K562 (cell line): ENCODE measurements around the gene ZBTB49. TPM values are rescaled to one million over a fixed set of nuclear protein-coding genes. Genes with fewer than 3 reads are reported as not detected.

Experiments
- ATAC-seq: fragments of 200-7000 bp; cut with Tn5 transposase; 3 replicates; pipeline ENCODE4 v1.9.1; 2020; ENCODE audit warnings: moderate library complexity
- BruUV-seq: library from RNA; stranded (reverse); fragments of 400-500 nt; replicated peaks from 2 replicates; lab custom pipeline; 2021; lab: Mats Ljungman, UMichigan
- CTCF ChIA-PET: fragments of 300-600 bp; formaldehyde crosslinking; extraction: SDS; loops from one replicate; lab custom pipeline; 2021; ENCODE audit warnings: low intra/inter-chr PET ratio; lab: Yijun Ruan, JAX
- POLR2A ChIA-PET: fragments of 300-600, 350-650 bp; sonication (Branson Sonifier 250); formaldehyde crosslinking; extraction: SDS; loops from one replicate; lab custom pipeline; 2021; ENCODE audit warnings: antibody characterized with exemption, inconsistent platforms; lab: Yijun Ruan, JAX
- DNase-seq, 4 experiments: peaks; one replicate each; pipeline versions ENCODE4 v3.0.0 to v3.0.0-alpha.2; 2011 to 2018; ENCODE audit warnings: low spot score in 3 of 4, mixed read lengths in 3 of 4; ENCODE audit errors: extremely low read depth in 1 of 4
- FAIRE-seq: peaks from 2 replicates; lab custom pipeline; 2011; peaks lifted over from hg19 to GRCh38; lab: Jason Lieb, UNC
- H2AFZ ChIP-seq: 2 replicates; pipeline ENCODE4 v1.6.0; 2011; ENCODE audit warnings: low read depth, low read length, control low read depth, inconsistent platforms
- H3K27ac ChIP-seq: fragments of 200-600 bp; 3 replicates; pipeline ENCODE4 v1.8.0; 2011; ENCODE audit warnings: low read depth, mild to moderate bottlenecking, control low read depth, inconsistent platforms, low read length, moderate library complexity, mixed read lengths; ENCODE audit errors: extremely low read depth
- H3K27me3 ChIP-seq, 2 experiments: fragments of 300-600 bp in 1 of 2; 2 replicates in 1 of 2; 3 replicates in 1 of 2; pipeline versions ENCODE4 v1.6.0 to v1.8.0; 2011; ENCODE audit warnings: inconsistent platforms in 2 of 2, low read length in 2 of 2, mild to moderate bottlenecking in 1 of 2, mixed read lengths in 1 of 2, moderate library complexity in 1 of 2; ENCODE audit not compliant: control insufficient read depth in 2 of 2, insufficient read depth in 2 of 2
- H3K36me3 ChIP-seq: fragments of 300-600 bp; 3 replicates; pipeline ENCODE4 v1.8.0; 2011; ENCODE audit warnings: mild to moderate bottlenecking, low read length, inconsistent platforms; ENCODE audit not compliant: control insufficient read depth, insufficient read depth
- H3K4me1 ChIP-seq, 2 experiments: fragments of 200-600 bp in 1 of 2; replicated peaks in 1 of 2; 2 replicates in 1 of 2; 3 replicates in 1 of 2; pipeline versions ENCODE4 v1.5.1 to v1.8.0; 2011; ENCODE audit warnings: inconsistent platforms in 2 of 2, low read length in 2 of 2, mild to moderate bottlenecking in 1 of 2, mixed read lengths in 1 of 2, moderate library complexity in 1 of 2; ENCODE audit not compliant: control insufficient read depth in 2 of 2, insufficient read depth in 2 of 2
- H3K4me2 ChIP-seq: 2 replicates; pipeline ENCODE4 v1.6.1; 2011; ENCODE audit warnings: low read length, control low read depth, inconsistent platforms, mixed read lengths; ENCODE audit not compliant: insufficient read depth
- H3K4me3 ChIP-seq: fragments of 200-600 bp; sonication (generic), shearing (Covaris generic); 2 replicates; pipeline ENCODE4 v1.5.1; 2016; ENCODE audit warnings: control low read depth, inconsistent platforms
- H3K79me2 ChIP-seq: fragments of 200-600 bp; 3 replicates; pipeline ENCODE4 v1.8.0; 2011; ENCODE audit warnings: low read length, inconsistent platforms; ENCODE audit not compliant: control insufficient read depth, insufficient read depth
- H3K9ac ChIP-seq, 2 experiments: 2 replicates each; pipeline versions ENCODE4 v1.6.0 to v1.6.1; 2011; ENCODE audit warnings: low read depth in 2 of 2, low read length in 2 of 2, control low read depth in 1 of 2, inconsistent platforms in 1 of 2, mild to moderate bottlenecking in 1 of 2, mixed read lengths in 1 of 2; ENCODE audit not compliant: insufficient read depth in 1 of 2
- H3K9me1 ChIP-seq: one replicate; pipeline ENCODE4 v1.6.0; 2011; ENCODE audit warnings: inconsistent platforms, mild to moderate bottlenecking, low read length, moderate library complexity; ENCODE audit not compliant: control insufficient read depth, insufficient read depth
- H3K9me3 ChIP-seq: replicated peaks from 2 replicates; pipeline ENCODE4 v1.5.1; 2011; ENCODE audit warnings: low read depth, low read length, inconsistent platforms; ENCODE audit not compliant: control insufficient read depth, insufficient read depth
- H4K20me1 ChIP-seq: replicated peaks from 2 replicates; pipeline ENCODE4 v1.6.1; 2011; ENCODE audit warnings: low read length, inconsistent platforms, mixed read lengths; ENCODE audit not compliant: control insufficient read depth, insufficient read depth
- BMI1 ChIP-seq: fragments of 150-350 bp; IDR thresholded peaks from 2 replicates; pipeline ENCODE4 v1.6.1; 2014; ENCODE audit warnings: low read length
- KDM4B ChIP-seq, 2 experiments: fragments of 450-650 bp in 1 of 2; sonication (generic) in 1 of 2; IDR thresholded peaks; 2 replicates each; pipeline ENCODE4 v1.6.1; 2016 to 2017; ENCODE audit warnings: borderline replicate concordance in 2 of 2, antibody characterized with exemption in 1 of 2, low read depth in 1 of 2, mild to moderate bottlenecking in 1 of 2
- LARP7 ChIP-seq: fragments of 450-650 bp; IDR thresholded peaks from 2 replicates; pipeline ENCODE4 v1.6.1; 2016
- MCM7 ChIP-seq, 2 experiments: fragments of 450-650 bp; IDR thresholded peaks; 2 replicates each; pipeline ENCODE4 v1.6.1; 2016 to 2018
- SREBF2 ChIP-seq: sonication (generic); formaldehyde crosslinking; IDR thresholded peaks from 2 replicates; pipeline ENCODE4 v1.4.0; 2020; ENCODE audit warnings: mild to moderate bottlenecking, missing genetic modification reagents
- TBP ChIP-seq: optimal IDR thresholded peaks from 2 replicates; pipeline ENCODE3; 2011; ENCODE audit warnings: low read depth, low read length, improper control_type of control experiment
- TCF3 ChIP-seq: sonication (generic); formaldehyde crosslinking; IDR thresholded peaks from 2 replicates; pipeline ENCODE4 v1.4.0; 2020; ENCODE audit warnings: mild to moderate bottlenecking, missing genetic modification reagents
- YBX1 ChIP-seq: fragments of 450-650 bp; IDR thresholded peaks from 2 replicates; pipeline ENCODE4 v1.7.1; 2016; ENCODE audit warnings: mild to moderate bottlenecking
- ZBTB2 ChIP-seq: fragments of 450-650 bp; IDR thresholded peaks from 2 replicates; pipeline ENCODE4 v1.6.1; 2016; ENCODE audit warnings: antibody characterized with exemption
- ZNF586 ChIP-seq: fragments of 450-650 bp; formaldehyde crosslinking; conservative IDR thresholded peaks from 2 replicates; pipeline ENCODE4 v1.4.0; 2020; ENCODE audit warnings: mild to moderate bottlenecking, moderate library complexity
- ZNF79 ChIP-seq: fragments of 250-450 bp; sonication (Bioruptor Pico); IDR thresholded peaks from 2 replicates; pipeline ENCODE4 v1.4.0; 2020; ENCODE audit warnings: low read depth, mild to moderate bottlenecking, moderate library complexity
- WGBS: fragments of 100-300 bp; shearing (Covaris generic); methylation state at CpG from one replicate; pipeline ENCODE4 v1.1.6; 2016; ENCODE audit warnings: low coverage, mixed read lengths; ENCODE audit not compliant: insufficient coverage; ENCODE audit errors: missing lambda C conversion rate; 5-methylcytosine and 5-hydroxymethylcytosine counted together
- in situ Hi-C: fragments of 300-500 bp; cut with MboI; formaldehyde crosslinking; loops from 4 replicates; pipeline ENCODE4 v1.15.0; 2018; ENCODE audit warnings: inconsistent platforms, mixed read lengths
- intact Hi-C: fragments of 100-400 bp; cut with micrococcal nuclease; formaldehyde crosslinking; loops from 2 replicates; pipeline ENCODE4 v1.14.2; 2022
- polyA plus RNA-seq, 8 experiments: library from polyadenylated mRNA; depleted of rRNA in 4 of 8; stranded (reverse) in 5 of 8; unstranded in 3 of 8; fragments of >200 nt; fragmentation: Nextera tagmentation in 2 of 8; fragmentation: Illumina TruSeq in 1 of 8; extraction: Ambion mirVana in 2 of 8; extraction: Trizol in 1 of 8; gene quantifications; 2 replicates each; pipeline versions ENCODE4 v1.2.1 to v1.2.3, GENCODE V29; 2011 to 2014; ENCODE audit warnings: inconsistent platforms in 1 of 8, missing spikeins in 1 of 8
- total RNA-seq, 7 experiments: library from RNA; depleted of rRNA in 6 of 7; stranded (reverse); fragments of >200 nt in 6 of 7; fragmentation: Illumina TruSeq in 2 of 7; extraction: Trizol in 2 of 7; gene quantifications; 2 replicates each; pipeline versions ENCODE4 v1.2.1 to v1.2.3, GENCODE V29; 2011 to 2021; ENCODE audit warnings: low replicate concordance in 1 of 7

Gene ZBTB49
- total and polyA plus RNA-seq, 9 of the 15 experiments (the other 6 are each of a cell fraction or from before 2014, with no cell fraction given), result 0.49 to 8.0 (median 4.2) TPM

GRCh38 chr4:4364061-4364460, 74.0 kb downstream of the ZBTB49 start:
- in situ Hi-C loops, result no loop called here
- intact Hi-C loops, result no loop called here
- H3K4me3 ChIP-seq, result no peak overlapping the region
- ChIA-PET CTCF (no interaction called here), POLR2A (no interaction called here)
- no peak for DNase-seq
- H3K27ac ChIP-seq, result no peak overlapping the region
- no peak overlapping the region for H3K9ac ChIP-seq
- BruUV-seq, result no TSS peak
- no peaks in the 10 kb centered on the region for H3K36me3 ChIP-seq
- no peaks in the 10 kb centered on the region for H3K9me1 ChIP-seq
- H2AFZ ChIP-seq, result no peak overlapping the region
- peaks cover 30 to 51% of the 10 kb centered on the region in 2 experiments for H3K27me3 ChIP-seq
- no peak overlapping the region for H3K4me2 ChIP-seq
- ATAC-seq, result no peak
- no peaks in the 10 kb centered on the region for H3K79me2 ChIP-seq
- H4K20me1 ChIP-seq, result no peaks in the 10 kb centered on the region; the same call in 1 of the 2 replicates
- TF ChIP-seq ZBTB2, result no peak
- TF ChIP-seq TBP, result no peak
- no peak for TF ChIP-seq TCF3 (CRISPR knock-in tag)
- no peak for TF ChIP-seq YBX1
- no peak for TF ChIP-seq ZNF79 (CRISPR knock-in tag)
- TF ChIP-seq SREBF2 (CRISPR knock-in tag), result no peak
- TF ChIP-seq BMI1, result no peak
- TF ChIP-seq KDM4B (IDR thresholded peaks at IDR 0.05; ENCODE audit: borderline replicate concordance in 2 of 2, low read depth in 1 of 2), result no peak
- no peak for TF ChIP-seq ZNF586 (CRISPR knock-in tag)
- TF ChIP-seq LARP7, result no peak
- no peak for TF ChIP-seq MCM7 (IDR thresholded peaks at IDR 0.05)
- no peaks in the 10 kb centered on the region for H3K9me3 ChIP-seq
- no peaks in the 10 kb centered on the region; a peak in 1 of 5 replicates for H3K4me1 ChIP-seq
- 10% methylated on average over 3 of the region's 3 CpGs for WGBS
- FAIRE-seq, result no peak
